GM21360 (cell line): Measurements from ENCODE around the gene RPS3A.
"Not testable (repeated sequence)": the region's sequence is repeated elsewhere in the genome, so short reads cannot be mapped to it uniquely, and the experiment has no call there.

Experiments
- ATAC-seq: cut with Tn5 transposase; IDR thresholded peaks from one replicate; pipeline ENCODE4 v1.9.1; 2021; ENCODE audit warnings: mild to moderate bottlenecking, moderate library complexity; ENCODE audit not compliant: unreplicated experiment

The RPS3A gene

GRCh38 chr4:151099229-151099975, at the start of gene RPS3A:
RPS3A (plus strand) TSS chr4:151099628; CDS start chr4:151099653, 25 bp downstream.
- ATAC-seq = peak; percentile 94

- ATAC-seq = peak; percentile 3
Observed at GRCh38 chr4:151052785-151053184, 46.6 kb upstream of the RPS3A start.

GRCh38 chr4:151055539-151055938, 43.9 kb upstream of the RPS3A start:
- no peak for ATAC-seq

- not testable (repeated sequence) for ATAC-seq
Observed at GRCh38 chr4:151063143-151063542, 36.3 kb upstream of the RPS3A start.

GRCh38 chr4:151067316-151067970, 32.0 kb upstream of the RPS3A start:
- no peak for ATAC-seq

GRCh38 chr4:151074416-151074916, 25.0 kb upstream of the RPS3A start:
- no peak for ATAC-seq

GRCh38 chr4:151077978-151078377, 21.4 kb upstream of the RPS3A start:
- ATAC-seq = not testable (repeated sequence)

- ATAC-seq = no peak
Observed at GRCh38 chr4:151087467-151087866, 12.0 kb upstream of the RPS3A start.

- ATAC-seq = no peak
Observed at GRCh38 chr4:151091047-151091446, 8.4 kb upstream of the RPS3A start.

- ATAC-seq = no peak
Observed at GRCh38 chr4:151092488-151092887, 6.9 kb upstream of the RPS3A start.

GRCh38 chr4:151093203-151093602, 6.2 kb upstream of the RPS3A start:
- ATAC-seq = no peak

- ATAC-seq = no peak
Observed at GRCh38 chr4:151094290-151094751, 5.1 kb upstream of the RPS3A start.

- ATAC-seq = no peak
Observed at GRCh38 chr4:151095142-151095541, 4.3 kb upstream of the RPS3A start.

- ATAC-seq = no peak
Observed at GRCh38 chr4:151097759-151098158, 1.7 kb upstream of the RPS3A start.

- no peak for ATAC-seq
Observed at GRCh38 chr4:151098979-151099228, 524 bp upstream of the RPS3A start.

- ATAC-seq = no peak
Observed at GRCh38 chr4:151099976-151100417, 569 bp downstream of the RPS3A start.

- ATAC-seq = no peak
Observed at GRCh38 chr4:151100531-151100930, 1.1 kb downstream of the RPS3A start.

- ATAC-seq = no peak
Observed at GRCh38 chr4:151103758-151104157, 4.3 kb downstream of the RPS3A start.

- ATAC-seq = no peak
Observed at GRCh38 chr4:151104621-151105020, 5.2 kb downstream of the RPS3A start.

- no peak for ATAC-seq
Observed at GRCh38 chr4:151105454-151106032, 6.1 kb downstream of the RPS3A start.

- no peak for ATAC-seq
Observed at GRCh38 chr4:151107063-151107462, 7.6 kb downstream of the RPS3A start.

- ATAC-seq = no peak
Observed at GRCh38 chr4:151110236-151110635, 10.8 kb downstream of the RPS3A start.
